ENCODE measurements around the gene FAF1. TPM values are rescaled to one million over a fixed set of nuclear protein-coding genes. Genes with fewer than 3 reads are reported as not detected.

The FAF1 gene
- polyA plus RNA-seq, 1 of the 3 experiments (the other 2 are of a cell fraction): 8.7 TPM

- ChIA-PET POLR2A (no interaction called here), CTCF (interaction anchor here (0.6 to 1.5 kb wide), 3 partner anchors 19 to 36 kb away, joined by 3 to 4 read pairs (median 4); no protein-coding TSS in a partner anchor)
Observed at GRCh38 chr1:50796272-50796671, 163.8 kb downstream of the FAF1 start.

DNA sequence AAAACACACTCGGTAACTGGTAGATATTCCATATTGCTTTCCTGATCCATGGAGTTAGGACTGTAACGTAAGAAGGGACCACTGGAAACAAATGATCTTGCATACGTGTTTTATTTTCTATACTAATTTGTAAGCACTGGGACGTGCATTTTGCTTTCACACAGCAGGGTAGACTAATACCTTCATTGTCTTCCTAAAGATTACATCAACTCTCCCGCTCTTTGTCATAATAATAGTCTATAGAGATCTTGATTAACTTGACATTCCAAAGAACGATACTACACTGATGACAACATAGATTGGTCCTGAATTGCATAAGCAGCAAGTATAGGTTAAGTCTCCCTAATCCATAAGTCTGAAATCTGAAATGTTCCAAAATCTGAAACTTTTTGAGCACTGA, 166.5 kb downstream of the FAF1 start:
- no peaks in the 10 kb centered on the region for H3F3A ChIP-seq (replicated peaks; ENCODE audit: insufficient read depth)
- H3K4me2 ChIP-seq: no peak overlapping the region
- no peaks in the 10 kb centered on the region for H3K4me1 ChIP-seq (ENCODE audit: control insufficient read depth in 1 of 2, insufficient read depth in 2 of 2, low read depth in 1 of 2, low read length in 1 of 2)
- no peak overlapping the region for H2AFZ ChIP-seq (ENCODE audit: low read depth)
- H3K36me3 ChIP-seq (replicated peaks in 1 of 2; ENCODE audit: control insufficient read depth in 1 of 2, insufficient read depth in 2 of 2, low read length in 1 of 2): no peaks in the 10 kb centered on the region
- H3K9me2 ChIP-seq: no peaks in the 10 kb centered on the region
- no peak for DNase-seq
- no peak for TF ChIP-seq PBX3 (IDR thresholded peaks at IDR 0.05)
- TF ChIP-seq TAF1 (IDR thresholded peaks at IDR 0.05; ENCODE audit: borderline replicate concordance, low read depth, low read length): no peak
- TF ChIP-seq SMC3 (IDR thresholded peaks at IDR 0.05; ENCODE audit: low read depth, low read length): no peak
- TF ChIP-seq GATA2 (CRISPR knock-in tag; IDR thresholded peaks at IDR 0.05): no peak
- TF ChIP-seq MEF2A (IDR thresholded peaks at IDR 0.05; ENCODE audit: borderline replicate concordance, low read depth): no peak
- TF ChIP-seq, protein P1, sequence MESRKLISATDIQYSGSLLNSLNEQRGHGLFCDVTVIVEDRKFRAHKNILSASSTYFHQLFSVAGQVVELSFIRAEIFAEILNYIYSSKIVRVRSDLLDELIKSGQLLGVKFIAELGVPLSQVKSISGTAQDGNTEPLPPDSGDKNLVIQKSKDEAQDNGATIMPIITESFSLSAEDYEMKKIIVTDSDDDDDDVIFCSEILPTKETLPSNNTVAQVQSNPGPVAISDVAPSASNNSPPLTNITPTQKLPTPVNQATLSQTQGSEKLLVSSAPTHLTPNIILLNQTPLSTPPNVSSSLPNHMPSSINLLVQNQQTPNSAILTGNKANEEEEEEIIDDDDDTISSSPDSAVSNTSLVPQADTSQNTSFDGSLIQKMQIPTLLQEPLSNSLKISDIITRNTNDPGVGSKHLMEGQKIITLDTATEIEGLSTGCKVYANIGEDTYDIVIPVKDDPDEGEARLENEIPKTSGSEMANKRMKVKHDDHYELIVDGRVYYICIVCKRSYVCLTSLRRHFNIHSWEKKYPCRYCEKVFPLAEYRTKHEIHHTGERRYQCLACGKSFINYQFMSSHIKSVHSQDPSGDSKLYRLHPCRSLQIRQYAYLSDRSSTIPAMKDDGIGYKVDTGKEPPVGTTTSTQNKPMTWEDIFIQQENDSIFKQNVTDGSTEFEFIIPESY (IDR thresholded peaks at IDR 0.05; ENCODE audit: borderline replicate concordance, low read depth): no peak
- no peak for TF ChIP-seq FOXJ3 (CRISPR knock-in tag; IDR thresholded peaks at IDR 0.05)
- TF ChIP-seq, protein P2, sequence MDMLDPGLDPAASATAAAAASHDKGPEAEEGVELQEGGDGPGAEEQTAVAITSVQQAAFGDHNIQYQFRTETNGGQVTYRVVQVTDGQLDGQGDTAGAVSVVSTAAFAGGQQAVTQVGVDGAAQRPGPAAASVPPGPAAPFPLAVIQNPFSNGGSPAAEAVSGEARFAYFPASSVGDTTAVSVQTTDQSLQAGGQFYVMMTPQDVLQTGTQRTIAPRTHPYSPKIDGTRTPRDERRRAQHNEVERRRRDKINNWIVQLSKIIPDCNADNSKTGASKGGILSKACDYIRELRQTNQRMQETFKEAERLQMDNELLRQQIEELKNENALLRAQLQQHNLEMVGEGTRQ (IDR thresholded peaks at IDR 0.05; ENCODE audit: borderline replicate concordance, low read depth, low read length): no peak
- no peak for TF ChIP-seq RAD21 (IDR thresholded peaks at IDR 0.05; ENCODE audit: low read length)
- TF ChIP-seq SIN3A (IDR thresholded peaks at IDR 0.05; ENCODE audit: borderline replicate concordance, low read depth, low read length): no peak
- TF ChIP-seq MXI1 (IDR thresholded peaks at IDR 0.05; ENCODE audit: low read depth, low read length): no peak
- TF ChIP-seq GABPA (IDR thresholded peaks at IDR 0.05; ENCODE audit: low read depth): no peak
- TF ChIP-seq EZH2phosphoT487 (IDR thresholded peaks at IDR 0.05; ENCODE audit: borderline replicate concordance, low read depth): no peak
- no peak for TF ChIP-seq RCOR1 (IDR thresholded peaks at IDR 0.05; ENCODE audit: low read length)
- no peak for TF ChIP-seq RFX5 (IDR thresholded peaks at IDR 0.05; ENCODE audit: low read length)
- no peak overlapping the region for H3K27ac ChIP-seq (ENCODE audit: low read depth in 2 of 2, low read length in 1 of 2)
- no peaks in the 10 kb centered on the region for H3K27me3 ChIP-seq (ENCODE audit: insufficient read depth)
- H4K20me1 ChIP-seq (ENCODE audit: insufficient read depth): no peaks in the 10 kb centered on the region
- no peaks in the 10 kb centered on the region for H3K79me2 ChIP-seq (ENCODE audit: insufficient read depth)
- H3K9me3 ChIP-seq: no peaks in the 10 kb centered on the region
- no peak overlapping the region for H3K9ac ChIP-seq
- POLR2A ChIA-PET: no interaction called here
- 96% methylated on average over 6 of the region's 6 CpGs for WGBS (ENCODE audit: low lambda C conversion rate)
- CTCF ChIA-PET: no interaction called here
- H3K4me3 ChIP-seq (ENCODE audit: low read depth in 2 of 2, low read length in 1 of 2): no peak overlapping the region

More at GRCh38 chr1:50796272-50796671, 163.8 kb downstream of the FAF1 start:
- Histone ChIP-seq H3K4me2 (no peak overlapping the region), H2AFZ (ENCODE audit: low read depth) (no peak overlapping the region), H3K4me1 (ENCODE audit: control insufficient read depth in 1 of 2, insufficient read depth in 2 of 2, low read depth in 1 of 2, low read length in 1 of 2) (no peaks in the 10 kb centered on the region), H3K36me3 (replicated peaks in 1 of 2; ENCODE audit: control insufficient read depth in 1 of 2, insufficient read depth in 2 of 2, low read length in 1 of 2) (peaks cover 0 to 8% of the 10 kb centered on the region in 2 experiments), H3K27ac (ENCODE audit: low read depth in 2 of 2, low read length in 1 of 2) (no peak overlapping the region), H3K9me3 (no peaks in the 10 kb centered on the region), H3F3A (replicated peaks; ENCODE audit: insufficient read depth) (no peaks in the 10 kb centered on the region), H3K79me2 (ENCODE audit: insufficient read depth) (peaks cover 4% of the 10 kb centered on the region; the same call in 1 of the 2 replicates), H3K9ac (no peak overlapping the region), H3K9me2 (no peaks in the 10 kb centered on the region), H3K27me3 (ENCODE audit: insufficient read depth) (no peaks in the 10 kb centered on the region), H4K20me1 (ENCODE audit: insufficient read depth) (no peaks in the 10 kb centered on the region), H3K4me3 (ENCODE audit: low read depth in 2 of 2, low read length in 1 of 2) (no peak overlapping the region)
- 100% methylated on average over 2 of the region's 2 CpGs for WGBS (ENCODE audit: low lambda C conversion rate)
- TF ChIP-seq FOSL2 (IDR thresholded peaks at IDR 0.05; ENCODE audit: borderline replicate concordance, low read depth) (no peak), JUND (IDR thresholded peaks at IDR 0.05) (no peak), TEAD4 (IDR thresholded peaks at IDR 0.05; ENCODE audit: borderline replicate concordance, insufficient read depth) (no peak)
- DNase-seq: no peak
